DOHH2 (cell line): ENCODE data around the gene PARG.

Source experiments
- CTCF ChIP-seq: fragments of 200-600 bp; sonication (generic); IDR thresholded peaks from one replicate; pipeline ENCODE4 v1.5.1; 2014; ENCODE audit warnings: antibody characterized with exemption, mild to moderate bottlenecking, low read depth, low read length; ENCODE audit not compliant: poor library complexity, severe bottlenecking
- EZH2phosphoT487 ChIP-seq: fragments of 200-600 bp; sonication (generic); IDR thresholded peaks from 2 replicates; pipeline ENCODE4 v1.6.1; 2017; ENCODE audit warnings: borderline replicate concordance, mild to moderate bottlenecking, antibody characterized with exemption, low read length, moderate library complexity, mixed read lengths

GRCh38 chr10:49817845-49818244 is 124.0 kb downstream of the PARG start:
- TF ChIP-seq CTCF (no peak), EZH2phosphoT487 (no peak)
